ENCODE results near the gene HSD17B4.
A peak's percentile ranks its signal among the peaks of the same experiment; 100 is the strongest.

Gene HSD17B4

DNA sequence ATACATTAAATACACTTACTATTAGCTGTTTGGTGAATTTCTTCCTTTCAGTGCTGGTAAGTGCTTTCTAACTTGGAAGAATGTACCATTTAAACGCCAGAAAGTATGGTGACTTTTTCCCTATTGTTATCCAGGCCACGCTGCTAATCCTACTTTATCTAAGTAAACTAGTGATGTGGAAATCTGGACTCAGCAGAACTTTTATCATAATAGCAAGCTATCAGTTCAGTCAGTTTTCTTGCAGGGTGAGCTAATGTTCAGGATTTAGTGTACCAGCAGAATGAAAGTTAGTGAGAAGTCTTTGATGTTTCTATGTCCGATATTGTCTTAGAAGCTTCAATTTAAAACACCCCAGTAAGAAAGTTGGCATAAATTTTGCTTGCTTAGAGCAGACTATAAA, 72.2 kb downstream of the HSD17B4 start:
- TF ChIP-seq TAF1 (IDR thresholded peaks at IDR 0.05; ENCODE audit: low read depth, low read length), result no peak
- no peak for TF ChIP-seq POLR2AphosphoS5 (IDR thresholded peaks at IDR 0.05; ENCODE audit: low read depth, low read length)
- no peak for TF ChIP-seq POU2F2 (IDR thresholded peaks at IDR 0.05; ENCODE audit: low read depth, low read length)
- no peak for TF ChIP-seq POLR2A (IDR thresholded peaks at IDR 0.05; ENCODE audit: low read depth, low read length)
- no peak for TF ChIP-seq SPI1 (IDR thresholded peaks at IDR 0.05; ENCODE audit: low read depth, low read length)
- no peak for TF ChIP-seq PAX5 (IDR thresholded peaks at IDR 0.05; ENCODE audit: insufficient read depth, low read length, severe bottlenecking)
- FAIRE-seq, result no peak
- DNase-seq (ENCODE audit: insufficient read length, low spot score), result no peak

DNA sequence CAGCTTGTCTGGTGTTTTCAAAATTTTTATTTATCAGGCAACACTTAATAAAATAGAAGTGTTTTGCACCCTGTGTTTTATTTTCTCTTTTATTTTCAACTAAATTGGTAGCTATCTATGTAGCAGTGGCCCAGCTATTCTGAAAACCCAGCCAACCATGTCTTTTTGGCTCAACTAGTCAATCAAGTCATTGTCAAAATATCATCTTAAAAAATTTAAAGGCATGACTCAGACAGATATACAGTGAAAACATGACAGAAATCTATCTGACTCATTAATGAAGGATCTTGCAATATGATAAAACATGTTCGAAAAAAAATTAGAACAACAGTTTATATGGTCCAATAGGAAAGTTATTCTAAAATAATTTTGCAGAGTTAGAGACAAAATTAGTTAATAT, 75.1 kb downstream of the HSD17B4 start:
- TF ChIP-seq PAX5 (IDR thresholded peaks at IDR 0.05; ENCODE audit: insufficient read depth, low read length, severe bottlenecking) (no peak), POLR2A (IDR thresholded peaks at IDR 0.05; ENCODE audit: low read depth, low read length) (no peak), POLR2AphosphoS5 (IDR thresholded peaks at IDR 0.05; ENCODE audit: low read depth, low read length) (no peak), POU2F2 (IDR thresholded peaks at IDR 0.05; ENCODE audit: low read depth, low read length) (no peak), SPI1 (IDR thresholded peaks at IDR 0.05; ENCODE audit: low read depth, low read length) (no peak), TAF1 (IDR thresholded peaks at IDR 0.05; ENCODE audit: low read depth, low read length) (no peak)
- no peak for FAIRE-seq
- no peak for DNase-seq (ENCODE audit: insufficient read length, low spot score)

DNA sequence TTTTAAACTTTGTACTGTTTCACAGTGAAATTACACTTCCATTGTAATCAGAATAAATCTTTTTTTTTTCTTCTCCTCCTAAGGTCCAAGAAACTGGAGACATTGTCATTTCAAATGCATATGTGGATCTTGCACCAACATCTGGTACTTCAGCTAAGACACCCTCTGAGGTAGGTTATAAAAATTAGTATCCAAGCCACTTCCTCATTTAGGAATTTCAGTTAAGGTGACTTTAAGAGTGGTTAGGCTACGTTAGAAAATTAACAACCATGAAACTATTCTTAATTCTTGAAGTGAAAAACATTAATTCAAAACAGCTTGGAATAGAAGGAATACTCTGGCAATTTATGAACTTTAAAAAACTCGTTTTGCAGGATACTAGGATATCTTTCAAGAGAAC, 77.5 kb downstream of the HSD17B4 start:
- FAIRE-seq, result no peak
- no peak for DNase-seq (ENCODE audit: insufficient read length, low spot score)
- TF ChIP-seq SPI1 (IDR thresholded peaks at IDR 0.05; ENCODE audit: low read depth, low read length) (peak; percentile 64), POLR2AphosphoS5 (IDR thresholded peaks at IDR 0.05; ENCODE audit: low read depth, low read length) (no peak), TAF1 (IDR thresholded peaks at IDR 0.05; ENCODE audit: low read depth, low read length) (no peak)

DNA sequence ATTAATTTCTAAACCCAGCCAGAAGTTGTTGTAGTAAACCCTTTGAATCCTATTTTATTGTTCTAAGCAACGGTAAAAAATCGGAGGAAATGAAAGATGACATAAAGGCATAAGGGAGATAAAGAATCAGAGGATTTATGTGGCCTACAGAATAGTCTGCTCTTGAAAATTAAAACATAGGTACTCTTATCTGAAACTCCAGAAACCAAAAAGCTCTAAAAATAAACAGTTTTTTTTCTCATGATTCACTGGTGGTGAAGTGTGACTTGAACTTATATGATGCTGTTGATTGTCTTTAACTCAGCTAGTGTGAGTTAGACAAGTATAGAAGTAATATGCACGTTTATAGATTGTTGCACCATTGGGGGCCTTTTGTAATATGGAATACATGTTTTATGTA, 80.3 kb downstream of the HSD17B4 start:
- TF ChIP-seq SPI1 (IDR thresholded peaks at IDR 0.05; ENCODE audit: low read depth, low read length) (no peak), PAX5 (IDR thresholded peaks at IDR 0.05; ENCODE audit: insufficient read depth, low read length, severe bottlenecking) (no peak), POU2F2 (IDR thresholded peaks at IDR 0.05; ENCODE audit: low read depth, low read length) (no peak), POLR2AphosphoS5 (IDR thresholded peaks at IDR 0.05; ENCODE audit: low read depth, low read length) (no peak), POLR2A (IDR thresholded peaks at IDR 0.05; ENCODE audit: low read depth, low read length) (no peak), TAF1 (IDR thresholded peaks at IDR 0.05; ENCODE audit: low read depth, low read length) (no peak)
- FAIRE-seq, result no peak
- DNase-seq (ENCODE audit: insufficient read length, low spot score), result no peak

DNA sequence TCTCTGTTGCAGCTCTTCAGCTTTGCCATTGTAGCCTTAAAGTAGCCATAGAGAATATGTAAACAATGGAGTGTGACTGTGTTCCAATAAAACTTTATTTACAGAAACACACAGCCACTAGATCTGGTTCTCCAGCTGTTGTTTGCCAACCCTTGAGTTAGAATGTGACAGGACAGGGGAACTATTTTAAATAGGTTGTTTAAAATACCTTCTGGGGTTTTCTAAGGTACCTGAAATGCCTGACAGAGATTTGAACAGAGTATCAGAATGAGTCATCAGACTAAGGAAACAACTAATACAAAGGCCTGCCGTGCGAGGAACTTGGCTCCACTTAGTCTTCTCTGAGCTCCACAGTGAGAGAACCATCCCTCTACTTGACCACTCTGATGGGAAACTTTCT, 85.4 kb downstream of the HSD17B4 start:
- peak; percentile 84 for FAIRE-seq
- TF ChIP-seq POLR2AphosphoS5 (IDR thresholded peaks at IDR 0.05; ENCODE audit: low read depth, low read length) (no peak), TAF1 (IDR thresholded peaks at IDR 0.05; ENCODE audit: low read depth, low read length) (no peak), PAX5 (IDR thresholded peaks at IDR 0.05; ENCODE audit: insufficient read depth, low read length, severe bottlenecking) (no peak), POU2F2 (IDR thresholded peaks at IDR 0.05; ENCODE audit: low read depth, low read length) (no peak), SPI1 (IDR thresholded peaks at IDR 0.05; ENCODE audit: low read depth, low read length) (no peak)
- DNase-seq (ENCODE audit: insufficient read length, low spot score), result peak; percentile 7

DNA sequence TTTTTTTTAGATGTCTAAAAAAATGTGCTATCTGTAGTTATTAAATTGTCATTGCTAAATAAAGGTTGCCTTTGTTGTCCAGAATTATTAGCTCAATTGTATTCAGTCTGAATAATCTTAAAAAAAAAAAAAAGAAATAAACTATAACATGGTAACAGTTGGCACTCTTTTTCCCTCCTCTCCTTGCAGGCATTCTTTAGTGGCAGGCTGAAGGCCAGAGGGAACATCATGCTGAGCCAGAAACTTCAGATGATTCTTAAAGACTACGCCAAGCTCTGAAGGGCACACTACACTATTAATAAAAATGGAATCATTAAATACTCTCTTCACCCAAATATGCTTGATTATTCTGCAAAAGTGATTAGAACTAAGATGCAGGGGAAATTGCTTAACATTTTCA, 89.4 kb downstream of the HSD17B4 start:
- DNase-seq (ENCODE audit: insufficient read length, low spot score) (no peak), FAIRE-seq (no peak)
- TF ChIP-seq SPI1 (IDR thresholded peaks at IDR 0.05; ENCODE audit: low read depth, low read length), result no peak
- no peak for TF ChIP-seq POLR2AphosphoS5 (IDR thresholded peaks at IDR 0.05; ENCODE audit: low read depth, low read length)
- no peak for TF ChIP-seq POLR2A (IDR thresholded peaks at IDR 0.05; ENCODE audit: low read depth, low read length)
- no peak for TF ChIP-seq TAF1 (IDR thresholded peaks at IDR 0.05; ENCODE audit: low read depth, low read length)
- TF ChIP-seq PAX5 (IDR thresholded peaks at IDR 0.05; ENCODE audit: insufficient read depth, low read length, severe bottlenecking), result no peak
- TF ChIP-seq POU2F2 (IDR thresholded peaks at IDR 0.05; ENCODE audit: low read depth, low read length), result no peak

DNA sequence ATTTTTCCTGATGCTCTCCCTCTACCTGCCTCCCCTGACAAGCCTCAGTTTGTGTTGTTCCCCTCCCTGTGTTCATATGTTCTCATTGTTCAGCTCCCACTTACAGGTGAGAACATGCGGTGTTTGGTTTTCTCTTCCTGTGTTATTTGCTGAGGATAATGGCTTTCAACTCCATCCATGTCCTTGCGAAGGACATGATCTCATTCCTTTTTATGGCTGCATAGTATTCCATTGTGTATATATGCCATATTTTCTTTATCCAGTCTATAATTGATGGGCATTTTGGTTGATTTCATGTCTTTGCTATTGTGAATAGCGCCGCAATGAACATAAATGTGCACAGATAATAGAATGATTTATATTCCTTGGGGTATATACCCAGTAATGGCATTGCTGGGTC, 99.5 kb downstream of the HSD17B4 start:
- no peak for TF ChIP-seq POLR2AphosphoS5 (IDR thresholded peaks at IDR 0.05; ENCODE audit: low read depth, low read length)
- FAIRE-seq, result no peak
- DNase-seq (ENCODE audit: insufficient read length, low spot score), result no peak

DNA sequence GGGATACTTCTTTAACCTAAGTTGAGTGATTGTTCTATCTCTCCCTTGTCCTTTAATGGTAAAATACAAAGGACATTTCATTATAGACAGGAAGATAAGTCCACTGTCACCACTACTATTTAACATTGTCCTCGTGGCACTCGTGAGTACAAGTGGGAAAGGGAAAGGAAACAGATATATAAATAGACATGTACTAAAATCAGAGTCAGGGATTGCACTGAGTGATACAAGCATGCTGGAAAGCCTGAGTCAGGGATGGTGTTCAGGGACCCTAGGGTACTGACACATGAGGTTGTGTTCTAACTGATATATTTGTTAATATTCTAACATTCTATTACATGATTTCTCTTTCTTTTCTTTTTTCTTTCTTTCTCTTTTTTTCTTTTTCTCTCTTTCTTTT, 102.3 kb downstream of the HSD17B4 start:
- FAIRE-seq (no peak), DNase-seq (ENCODE audit: insufficient read length, low spot score) (no peak)
- no peak for TF ChIP-seq TAF1 (IDR thresholded peaks at IDR 0.05; ENCODE audit: low read depth, low read length)
- no peak for TF ChIP-seq POU2F2 (IDR thresholded peaks at IDR 0.05; ENCODE audit: low read depth, low read length)
- no peak for TF ChIP-seq POLR2A (IDR thresholded peaks at IDR 0.05; ENCODE audit: low read depth, low read length)
- TF ChIP-seq POLR2AphosphoS5 (IDR thresholded peaks at IDR 0.05; ENCODE audit: low read depth, low read length), result no peak

DNA sequence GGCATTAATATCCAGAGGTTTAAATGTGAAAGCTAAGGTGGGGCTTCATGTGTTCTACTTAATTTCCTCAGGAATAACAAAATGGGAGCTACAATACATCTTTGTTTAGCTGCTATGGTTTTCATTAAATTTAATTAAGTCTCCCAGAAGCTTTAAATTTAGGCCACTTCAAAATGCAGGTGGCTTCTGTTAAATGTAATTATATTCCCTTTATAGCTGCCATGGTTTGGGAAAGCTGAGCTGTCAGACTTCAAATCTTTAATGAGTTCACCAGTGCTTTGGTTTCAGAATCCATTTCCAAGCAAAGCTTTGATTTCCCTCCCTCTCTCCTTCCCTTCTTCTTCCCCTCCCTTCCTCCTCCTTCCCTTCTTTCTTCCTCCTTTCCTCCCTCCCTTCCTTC, 118.6 kb downstream of the HSD17B4 start:
- FAIRE-seq, result no peak
- TF ChIP-seq POLR2AphosphoS5 (IDR thresholded peaks at IDR 0.05; ENCODE audit: low read depth, low read length), result no peak
- no peak for TF ChIP-seq POU2F2 (IDR thresholded peaks at IDR 0.05; ENCODE audit: low read depth, low read length)
- no peak for TF ChIP-seq PAX5 (IDR thresholded peaks at IDR 0.05; ENCODE audit: insufficient read depth, low read length, severe bottlenecking)
- no peak for TF ChIP-seq TAF1 (IDR thresholded peaks at IDR 0.05; ENCODE audit: low read depth, low read length)
- TF ChIP-seq POLR2A (IDR thresholded peaks at IDR 0.05; ENCODE audit: low read depth, low read length), result no peak
- TF ChIP-seq SPI1 (IDR thresholded peaks at IDR 0.05; ENCODE audit: low read depth, low read length), result no peak
- no peak for DNase-seq (ENCODE audit: insufficient read length, low spot score)

DNA sequence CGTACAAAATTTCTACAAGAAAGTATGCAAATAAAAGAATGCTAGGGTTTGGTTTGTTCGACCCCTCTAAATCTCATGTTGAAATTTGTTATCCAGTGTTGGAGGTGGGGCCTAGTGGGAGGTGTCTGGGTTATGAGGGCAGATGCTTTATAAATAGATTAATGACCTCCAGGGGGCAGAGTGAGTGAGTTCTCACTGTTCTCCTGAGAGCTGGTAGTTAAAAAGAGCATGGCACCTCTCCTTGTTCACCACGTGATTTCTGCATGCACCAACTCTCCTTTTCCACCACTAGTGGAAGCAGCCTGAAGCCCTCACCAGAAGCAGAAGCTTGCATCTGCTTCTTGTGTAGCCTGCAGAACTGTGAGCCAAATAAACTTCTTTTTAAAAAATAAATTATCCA, 126.6 kb downstream of the HSD17B4 start:
- no peak for FAIRE-seq

More for the DNA sequence above, 126.6 kb downstream of the HSD17B4 start:
- DNase-seq (ENCODE audit: insufficient read length, low spot score), result no peak
- TF ChIP-seq PAX5 (IDR thresholded peaks at IDR 0.05; ENCODE audit: insufficient read depth, low read length, severe bottlenecking), result no peak
- no peak for TF ChIP-seq POLR2AphosphoS5 (IDR thresholded peaks at IDR 0.05; ENCODE audit: low read depth, low read length)
- TF ChIP-seq TAF1 (IDR thresholded peaks at IDR 0.05; ENCODE audit: low read depth, low read length), result no peak
- no peak for TF ChIP-seq POLR2A (IDR thresholded peaks at IDR 0.05; ENCODE audit: low read depth, low read length)
- no peak for TF ChIP-seq SPI1 (IDR thresholded peaks at IDR 0.05; ENCODE audit: low read depth, low read length)
- TF ChIP-seq POU2F2 (IDR thresholded peaks at IDR 0.05; ENCODE audit: low read depth, low read length), result no peak
